HPDE6-E6E7 (cell line): ENCODE results near the gene MSLN.
A peak's percentile ranks its signal among the peaks of the same experiment; 100 is the strongest.

ENCODE experiments used
- DNase-seq: peaks from one replicate; pipeline ENCODE4 v3.0.0; 2011; ENCODE audit warnings: missing footprints; ENCODE audit errors: extremely low spot score

The MSLN gene

DNA sequence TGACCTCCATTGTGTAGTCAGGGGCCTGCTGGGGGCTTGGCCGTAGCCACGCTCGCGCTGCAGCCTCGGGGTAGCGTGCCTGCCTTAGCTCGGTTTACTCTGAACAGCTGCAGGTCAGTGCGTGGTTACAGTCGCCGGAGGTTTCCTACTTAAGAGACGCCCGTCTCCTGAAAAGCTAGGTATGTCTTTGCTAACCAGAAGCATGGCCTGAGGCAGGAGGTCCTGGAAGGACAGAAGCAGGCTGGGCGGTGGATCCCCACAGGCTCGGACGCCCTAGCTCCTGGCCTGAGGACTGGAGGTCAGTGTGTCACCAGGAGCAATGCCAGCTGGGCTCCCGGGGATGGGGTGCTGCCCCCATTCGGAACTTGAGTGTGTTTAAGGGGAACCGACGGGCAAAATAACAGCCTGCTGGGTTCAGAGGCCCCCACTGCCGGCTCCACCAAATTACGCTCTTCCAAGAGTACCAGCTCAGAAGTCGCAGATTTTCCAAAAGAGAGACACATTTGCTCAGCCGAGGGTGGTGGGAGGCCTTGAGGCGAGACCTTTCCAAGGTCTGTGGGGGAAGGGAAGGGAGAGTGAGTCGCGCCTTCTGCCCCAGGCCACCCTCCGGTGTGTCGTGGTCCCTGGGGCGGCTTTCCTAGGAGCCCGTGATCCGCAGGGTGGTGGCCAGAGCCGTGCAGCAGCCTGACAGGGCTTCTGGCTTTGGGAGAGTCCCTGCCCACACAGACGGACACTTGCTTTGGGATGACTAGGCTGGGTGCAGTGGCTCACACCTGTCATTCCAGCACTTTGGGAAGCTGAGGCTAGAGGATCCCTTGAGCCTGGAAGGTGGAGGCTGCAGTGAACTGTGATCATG lies 43.9 kb downstream of the MSLN start:
- DNase-seq, result no peak

DNA sequence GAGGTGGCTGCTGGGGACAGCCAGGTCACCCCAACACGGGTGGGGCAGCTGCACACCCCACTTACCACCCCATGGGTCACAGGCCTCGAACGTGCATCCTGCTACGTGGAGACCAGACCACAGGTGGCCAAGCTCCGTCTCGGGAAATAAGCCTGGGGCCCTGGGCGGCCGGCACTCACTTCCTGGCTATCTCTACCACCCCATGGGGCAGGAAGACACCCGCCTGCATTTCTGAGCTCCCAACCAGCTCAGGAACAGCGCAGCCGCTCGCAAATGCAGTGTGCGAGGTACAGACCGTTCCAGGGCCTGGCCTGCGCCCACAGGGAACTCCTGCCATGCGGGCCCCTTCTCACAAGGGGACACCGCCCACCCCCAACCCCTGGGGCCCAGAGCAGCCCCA lies 44.9 kb downstream of the MSLN start:
- no peak for DNase-seq

DNA sequence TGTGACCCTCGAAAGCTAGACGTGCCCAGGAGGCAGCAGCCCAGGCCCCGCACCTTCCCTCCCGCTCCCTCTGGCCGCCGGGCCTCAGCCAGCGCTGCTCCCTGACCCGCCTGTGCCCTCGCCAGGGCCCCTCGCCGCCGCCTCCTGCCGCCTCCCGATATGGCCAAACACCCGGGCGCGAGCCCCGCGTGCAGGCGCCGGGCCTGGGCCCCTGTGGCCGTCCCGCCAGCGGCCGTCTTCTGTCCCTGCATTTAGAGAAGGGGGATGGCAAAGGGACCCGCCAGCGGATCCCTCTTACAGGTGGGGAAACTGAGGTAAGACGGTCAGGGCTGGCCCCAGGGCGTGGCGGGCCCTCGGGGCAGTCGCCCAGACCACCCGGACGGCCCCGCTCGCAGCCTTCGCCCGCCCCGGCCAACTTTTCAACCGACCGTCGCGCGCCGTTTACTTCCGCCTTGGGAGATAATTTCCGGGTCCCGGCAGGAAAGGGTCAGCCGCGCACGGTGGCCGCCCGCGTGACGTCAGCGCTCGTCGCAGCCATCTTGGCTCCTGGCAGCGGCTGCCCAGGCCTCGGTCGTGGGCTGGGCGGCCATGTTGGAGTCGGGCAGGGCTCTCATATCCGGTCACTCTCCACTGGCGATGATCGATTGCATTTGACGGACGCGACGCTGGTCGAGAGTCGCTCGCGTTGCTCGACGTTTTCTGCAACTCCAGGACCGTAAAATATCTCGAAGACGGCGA lies 47.0 kb downstream of the MSLN start:
- DNase-seq, result peak; percentile 91

DNA sequence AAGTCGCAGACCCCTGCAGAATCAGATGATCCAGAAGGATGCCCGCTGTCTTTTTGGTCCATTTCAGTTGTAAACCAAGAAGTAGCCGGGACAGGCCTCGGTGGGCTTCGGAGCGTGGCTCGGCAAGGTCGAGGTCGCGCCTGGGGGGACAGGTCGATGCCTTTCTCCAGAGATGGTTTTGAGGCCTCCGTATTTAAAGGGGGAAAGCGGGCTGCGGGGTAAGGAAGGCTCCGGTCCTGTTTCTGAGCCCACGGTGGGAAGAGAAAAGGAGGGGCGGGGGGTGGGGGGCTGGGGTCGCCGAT lies 47.5 kb downstream of the MSLN start:
- no peak for DNase-seq

DNA sequence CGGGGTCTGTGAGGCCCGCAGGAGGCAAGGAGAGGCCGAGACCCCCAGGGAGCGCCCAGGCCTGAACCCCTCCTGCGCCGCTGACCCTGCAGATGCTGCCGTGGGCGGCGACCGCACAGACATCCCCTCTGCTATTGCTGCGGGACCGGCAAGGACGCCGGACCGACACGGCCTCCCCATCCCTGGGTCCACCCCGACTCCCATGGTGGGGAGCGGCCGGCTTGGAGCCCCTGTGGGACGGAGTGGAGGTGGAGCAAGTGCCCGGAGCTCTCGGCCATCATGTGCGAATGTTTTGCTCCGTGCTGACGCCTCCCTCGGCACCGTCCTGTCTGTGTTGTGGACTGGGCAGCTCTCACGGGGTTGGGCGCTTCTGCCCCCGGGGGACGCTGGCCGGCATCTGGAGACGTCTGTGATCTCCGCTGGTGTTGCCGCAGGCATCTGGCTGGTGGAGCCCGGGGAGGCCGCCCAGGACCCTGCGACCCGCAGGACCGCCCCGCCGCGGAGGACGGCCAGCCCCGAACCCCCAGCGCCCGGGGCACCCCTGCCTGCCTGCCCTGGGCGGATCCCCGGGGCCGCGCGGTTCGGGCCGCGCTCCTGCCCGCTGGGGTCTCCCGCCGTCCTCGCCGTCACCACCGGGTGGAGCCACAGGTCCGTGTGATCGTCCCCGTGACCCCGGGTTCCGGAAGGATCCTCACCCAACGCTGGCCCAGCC lies 52.8 kb downstream of the MSLN start:
- DNase-seq, result no peak

DNA sequence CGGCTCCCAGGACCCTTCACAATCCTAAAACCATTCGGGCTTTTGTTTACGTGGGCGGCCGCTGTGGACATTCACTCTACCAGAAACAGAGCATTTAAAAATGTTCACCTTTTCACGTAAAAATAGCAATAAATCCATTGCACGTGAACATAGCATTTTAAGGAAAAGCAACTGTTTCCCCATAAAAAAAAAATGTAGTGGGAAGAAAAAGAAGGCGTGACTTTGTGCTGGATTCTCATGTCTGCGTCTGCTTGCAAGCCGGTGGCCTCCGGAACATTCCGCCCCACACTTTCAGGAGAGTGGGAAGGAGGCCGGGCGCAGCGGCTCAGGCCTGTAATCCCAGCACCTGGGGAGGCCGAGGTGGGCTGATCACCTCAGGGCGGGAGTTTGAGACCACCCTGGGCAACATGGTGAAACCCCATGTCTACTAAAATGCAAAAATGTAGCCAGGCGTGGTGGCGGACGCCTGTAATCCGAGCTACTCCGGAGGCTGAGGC lies 53.4 kb downstream of the MSLN start:
- no peak for DNase-seq

DNA sequence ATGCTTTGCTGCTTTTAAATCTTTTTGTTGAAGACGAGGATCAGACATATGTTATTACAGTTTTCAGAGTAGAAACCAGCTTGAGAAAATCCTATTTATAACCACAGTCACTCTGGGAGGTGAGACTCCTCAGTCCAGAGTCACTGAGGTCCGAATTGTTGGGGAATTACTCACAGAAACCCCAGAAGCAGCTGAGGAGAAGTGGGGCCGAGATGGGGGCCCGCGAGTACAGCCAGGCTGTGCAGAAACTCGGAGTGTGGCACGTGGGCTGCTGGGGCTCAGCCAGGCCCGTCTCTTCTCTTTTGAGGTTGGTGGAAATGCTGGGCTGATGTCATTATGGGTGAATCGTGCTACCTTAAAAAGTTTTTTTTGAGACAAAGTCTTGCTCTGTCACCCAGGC lies 54.4 kb downstream of the MSLN start:
- no peak for DNase-seq

DNA sequence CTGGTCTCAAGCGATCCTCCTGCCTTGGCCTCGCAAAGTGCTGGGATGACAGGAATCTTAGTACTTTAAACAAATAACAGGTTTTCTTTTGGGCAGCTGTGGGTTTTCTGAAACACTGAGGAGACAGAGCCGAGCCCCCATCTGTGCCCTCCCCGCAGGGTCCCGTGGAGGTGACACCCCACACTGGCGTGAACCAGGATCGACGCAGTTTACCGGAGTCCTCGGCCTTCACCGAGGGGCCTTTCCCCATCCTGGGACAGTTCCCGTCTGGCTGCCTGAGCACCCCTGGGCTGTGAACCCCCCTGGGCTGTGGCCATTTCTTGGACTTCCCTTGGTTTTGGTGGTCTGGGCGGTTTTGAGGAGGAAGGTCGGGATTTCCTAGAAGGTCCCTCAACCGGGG lies 55.3 kb downstream of the MSLN start:
- no peak for DNase-seq

DNA sequence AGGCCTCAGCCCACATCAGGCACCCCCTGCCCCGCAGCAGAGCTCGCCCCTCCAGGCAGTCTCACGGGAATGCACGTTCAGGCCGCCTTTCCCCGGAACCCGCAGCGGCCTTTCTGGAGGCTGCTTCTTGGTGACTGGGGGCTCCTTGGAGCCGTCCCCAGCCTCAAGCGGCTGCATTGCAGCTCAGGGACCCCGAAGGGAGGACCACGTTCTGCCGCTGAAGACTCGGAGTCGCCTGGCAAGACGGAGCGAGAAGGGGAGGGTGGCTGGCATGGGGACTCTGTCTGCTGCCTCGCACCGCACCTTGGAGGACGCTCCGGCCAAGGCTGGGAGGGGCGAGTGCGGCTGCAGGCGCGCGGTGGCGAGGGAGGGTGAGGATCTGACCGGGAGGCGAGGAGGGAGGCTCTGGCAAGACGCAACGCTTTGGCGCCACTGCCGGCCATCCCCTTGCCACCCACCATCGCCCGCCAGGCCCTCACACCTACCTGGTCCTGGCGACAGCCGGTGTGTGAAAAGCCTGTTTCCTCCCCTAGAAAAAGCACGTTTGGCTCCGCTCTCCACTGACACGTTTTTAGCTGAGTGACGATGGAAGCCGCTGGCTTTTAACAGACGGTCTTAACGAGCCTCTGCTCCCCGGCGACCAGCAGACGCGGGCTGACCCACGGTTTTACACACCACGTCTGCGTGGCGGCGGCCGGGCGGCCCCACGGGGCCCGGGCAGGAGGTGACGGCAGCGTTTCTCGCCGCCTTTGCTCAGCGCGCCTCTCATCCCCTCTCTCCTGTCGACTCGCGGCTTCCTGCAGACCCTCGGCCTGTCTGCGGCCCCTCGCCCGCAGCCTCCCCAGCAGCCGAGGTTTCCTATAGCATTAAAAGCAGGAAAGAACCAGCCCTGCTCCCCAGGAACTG lies 56.7 kb downstream of the MSLN start:
- DNase-seq, result no peak

DNA sequence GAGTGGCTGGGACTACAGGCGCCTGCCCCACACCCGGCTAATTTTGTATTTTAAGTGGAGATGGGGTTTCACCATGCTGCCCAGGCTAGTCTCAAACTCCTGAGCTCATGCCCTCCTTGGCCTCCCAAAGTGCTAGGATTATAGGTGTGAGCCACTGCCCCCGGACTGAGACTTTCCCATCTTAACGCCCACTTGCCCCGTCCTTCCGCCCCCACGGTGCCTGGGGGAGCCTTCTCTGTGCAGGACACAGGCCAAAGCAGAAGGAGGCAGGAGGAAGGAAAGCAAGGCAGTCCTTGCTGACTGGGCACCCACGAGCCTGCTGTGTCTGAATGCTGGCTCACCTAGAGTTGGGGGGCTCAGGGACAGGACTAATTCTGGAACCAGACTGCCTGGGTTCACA lies 57.6 kb downstream of the MSLN start:
- no peak for DNase-seq
